Nephron (organoid): ENCODE data around the gene FAM149B1.
"Not testable (repeated sequence)": the region's sequence is repeated elsewhere in the genome, so short reads cannot be mapped to it uniquely, and the experiment has no call there.

Source experiments
- H3K27ac Mint-ChIP-seq, 3 experiments: 2 replicates each; pipeline ENCODE4 v1.8.0; 2020; ENCODE audit warnings: mixed read lengths in 3 of 3, mild to moderate bottlenecking in 2 of 3, moderate library complexity in 1 of 3
- H3K27me3 Mint-ChIP-seq: 2 replicates; pipeline ENCODE4 v1.8.0; 2021; ENCODE audit warnings: low read depth, mild to moderate bottlenecking, moderate library complexity, mixed read lengths
- H3K36me3 Mint-ChIP-seq: 2 replicates; pipeline ENCODE4 v1.8.0; 2020; ENCODE audit warnings: low read depth, mixed read lengths
- H3K4me1 Mint-ChIP-seq: 2 replicates; pipeline ENCODE4 v1.8.0; 2020; ENCODE audit warnings: mixed read lengths
- H3K4me3 Mint-ChIP-seq, 3 experiments: 2 replicates each; pipeline ENCODE4 v1.8.0; 2020; ENCODE audit warnings: mild to moderate bottlenecking in 3 of 3, mixed read lengths in 3 of 3, moderate library complexity in 2 of 3
- H3K9me3 Mint-ChIP-seq: 2 replicates; pipeline ENCODE4 v1.8.0; 2020; ENCODE audit warnings: mixed read lengths
- TF ChIP-seq, protein P1 (sequence below), 3 experiments: fragments of 200-600 bp; sonication (generic); IDR thresholded peaks; one replicate each; pipeline ENCODE4 v1.5.0; 2021; ENCODE audit warnings: antibody characterized with exemption in 3 of 3; ENCODE audit not compliant: unreplicated experiment in 3 of 3

The FAM149B1 gene

GRCh38 chr10:73247509-73248258, 79.8 kb downstream of the FAM149B1 start:
- Mint-ChIP-seq H3K4me3 (peak overlapping the region; percentile 95 to 99 (median 99)), H3K27ac (peak overlapping the region; percentile 70 to 97 (median 97)), H3K4me1 (peaks cover 51% of the 10 kb centered on the region)

GRCh38 chr10:73248259-73248724, 80.4 kb downstream of the FAM149B1 start:
- peak overlapping the region; percentile 70 to 97 (median 97) for H3K27ac Mint-ChIP-seq
- TF ChIP-seq, protein P1, sequence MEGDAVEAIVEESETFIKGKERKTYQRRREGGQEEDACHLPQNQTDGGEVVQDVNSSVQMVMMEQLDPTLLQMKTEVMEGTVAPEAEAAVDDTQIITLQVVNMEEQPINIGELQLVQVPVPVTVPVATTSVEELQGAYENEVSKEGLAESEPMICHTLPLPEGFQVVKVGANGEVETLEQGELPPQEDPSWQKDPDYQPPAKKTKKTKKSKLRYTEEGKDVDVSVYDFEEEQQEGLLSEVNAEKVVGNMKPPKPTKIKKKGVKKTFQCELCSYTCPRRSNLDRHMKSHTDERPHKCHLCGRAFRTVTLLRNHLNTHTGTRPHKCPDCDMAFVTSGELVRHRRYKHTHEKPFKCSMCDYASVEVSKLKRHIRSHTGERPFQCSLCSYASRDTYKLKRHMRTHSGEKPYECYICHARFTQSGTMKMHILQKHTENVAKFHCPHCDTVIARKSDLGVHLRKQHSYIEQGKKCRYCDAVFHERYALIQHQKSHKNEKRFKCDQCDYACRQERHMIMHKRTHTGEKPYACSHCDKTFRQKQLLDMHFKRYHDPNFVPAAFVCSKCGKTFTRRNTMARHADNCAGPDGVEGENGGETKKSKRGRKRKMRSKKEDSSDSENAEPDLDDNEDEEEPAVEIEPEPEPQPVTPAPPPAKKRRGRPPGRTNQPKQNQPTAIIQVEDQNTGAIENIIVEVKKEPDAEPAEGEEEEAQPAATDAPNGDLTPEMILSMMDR (IDR thresholded peaks at IDR 0.05; ENCODE audit: unreplicated experiment in 3 of 3): no peak

More at GRCh38 chr10:73247509-73248258, 79.8 kb downstream of the FAM149B1 start:
- TF ChIP-seq, protein P1 (IDR thresholded peaks at IDR 0.05; ENCODE audit: unreplicated experiment in 3 of 3): no peak
- Mint-ChIP-seq H3K27me3 (no peaks in the 10 kb centered on the region), H3K9me3 (no peaks in the 10 kb centered on the region), H3K36me3 (peaks cover 50% of the 10 kb centered on the region)

GRCh38 chr10:73251683-73252444, 83.9 kb downstream of the FAM149B1 start:
- Mint-ChIP-seq H3K27me3 (no peaks in the 10 kb centered on the region), H3K36me3 (peaks cover 21% of the 10 kb centered on the region), H3K4me1 (peaks cover 36% of the 10 kb centered on the region), H3K4me3 (peak overlapping the region; percentile 97 to 100 (median 98)), H3K27ac (peak overlapping the region; percentile 96 to 99 (median 98)), H3K9me3 (no peaks in the 10 kb centered on the region)
- TF ChIP-seq, protein P1 (IDR thresholded peaks at IDR 0.05; ENCODE audit: unreplicated experiment in 3 of 3): no peak

More at GRCh38 chr10:73248259-73248724, 80.4 kb downstream of the FAM149B1 start:
- peak overlapping the region; percentile 95 to 99 (median 99) for H3K4me3 Mint-ChIP-seq
- H3K9me3 Mint-ChIP-seq: no peaks in the 10 kb centered on the region
- peaks cover 44% of the 10 kb centered on the region for H3K36me3 Mint-ChIP-seq
- peaks cover 57% of the 10 kb centered on the region for H3K4me1 Mint-ChIP-seq
- H3K27me3 Mint-ChIP-seq: no peaks in the 10 kb centered on the region

DNA sequence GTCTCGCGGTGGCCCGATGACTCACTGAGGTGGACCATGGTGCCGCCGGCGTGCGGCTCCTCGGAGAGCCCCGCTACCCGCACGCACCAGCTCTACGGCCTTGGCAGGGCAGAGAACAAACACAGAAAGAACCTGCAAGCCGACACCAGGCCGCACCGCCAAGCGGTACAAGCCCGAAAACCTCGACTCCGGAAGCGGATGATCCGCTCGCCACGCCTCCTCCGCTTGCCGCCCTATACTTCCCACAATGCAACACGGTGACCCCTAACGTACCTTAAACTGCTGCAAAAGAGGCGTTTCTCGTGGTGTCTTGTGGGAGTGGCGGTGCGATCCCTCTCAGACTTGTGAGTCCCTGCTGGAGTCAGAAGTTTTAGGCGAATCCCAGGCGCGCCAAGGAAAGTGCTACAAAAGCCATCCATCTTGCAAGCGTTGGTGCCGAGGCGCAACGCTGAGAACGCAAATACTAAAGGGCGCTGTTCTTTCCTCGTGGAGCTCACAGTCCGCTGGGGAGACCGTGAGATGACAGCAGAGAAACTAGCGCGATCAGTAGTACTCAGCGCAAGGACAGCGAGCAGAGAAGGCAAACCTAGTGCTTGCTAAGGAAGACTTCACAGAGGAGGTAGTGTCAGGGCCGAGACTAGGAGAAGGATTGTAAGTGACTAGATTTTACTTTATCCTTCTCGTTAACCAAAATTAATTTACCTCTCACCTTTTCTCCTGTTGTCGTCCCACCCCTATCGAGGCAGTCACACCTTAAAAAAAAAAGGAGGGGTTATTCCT, 84.7 kb downstream of the FAM149B1 start, which contains the start of gene MRPS16:
Gene MRPS16, minus strand, starts transcription at position 200 of the 780 bp plus-strand sequence. Its CDS starts 162 bp downstream, at position 38.
- Mint-ChIP-seq H3K4me3 (peak within 1 kb of the TSS; percentile 97 to 100 (median 98)), H3K4me1 (peaks cover 31% of the 10 kb centered on the region), H3K27me3 (no peaks in the 10 kb centered on the region), H3K27ac (peak within 1 kb of the TSS; percentile 96 to 99 (median 98)), H3K36me3 (peaks cover 21% of the 10 kb centered on the region), H3K9me3 (no peaks in the 10 kb centered on the region)
- TF ChIP-seq, protein P1 (IDR thresholded peaks at IDR 0.05; ENCODE audit: unreplicated experiment in 3 of 3): no peak

DNA sequence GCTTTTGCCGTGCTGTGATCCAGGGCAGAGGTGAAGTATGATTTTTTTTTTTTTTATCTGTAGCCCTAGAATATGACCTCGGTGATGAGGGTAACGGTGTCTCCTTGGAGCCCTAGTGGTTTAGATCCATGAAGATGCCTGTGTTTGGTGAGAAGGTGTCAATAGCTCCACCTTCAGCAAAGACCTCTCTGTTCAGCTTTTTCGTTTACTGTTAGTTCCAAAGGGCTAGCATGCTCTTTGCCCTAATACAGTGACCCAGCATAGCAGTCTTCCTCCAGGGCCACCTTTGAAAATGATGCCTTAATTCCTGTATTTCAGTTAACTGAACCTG, 85.3 kb downstream of the FAM149B1 start:
- H3K9me3 Mint-ChIP-seq: no peaks in the 10 kb centered on the region
- no peaks in the 10 kb centered on the region for H3K27me3 Mint-ChIP-seq
- TF ChIP-seq, protein P1 (IDR thresholded peaks at IDR 0.05; ENCODE audit: unreplicated experiment in 3 of 3): no peak
- peak overlapping the region; percentile 96 to 99 (median 98) for H3K27ac Mint-ChIP-seq
- peak overlapping the region; percentile 97 to 100 (median 98) for H3K4me3 Mint-ChIP-seq
- peaks cover 26% of the 10 kb centered on the region for H3K4me1 Mint-ChIP-seq
- peaks cover 21% of the 10 kb centered on the region for H3K36me3 Mint-ChIP-seq

DNA sequence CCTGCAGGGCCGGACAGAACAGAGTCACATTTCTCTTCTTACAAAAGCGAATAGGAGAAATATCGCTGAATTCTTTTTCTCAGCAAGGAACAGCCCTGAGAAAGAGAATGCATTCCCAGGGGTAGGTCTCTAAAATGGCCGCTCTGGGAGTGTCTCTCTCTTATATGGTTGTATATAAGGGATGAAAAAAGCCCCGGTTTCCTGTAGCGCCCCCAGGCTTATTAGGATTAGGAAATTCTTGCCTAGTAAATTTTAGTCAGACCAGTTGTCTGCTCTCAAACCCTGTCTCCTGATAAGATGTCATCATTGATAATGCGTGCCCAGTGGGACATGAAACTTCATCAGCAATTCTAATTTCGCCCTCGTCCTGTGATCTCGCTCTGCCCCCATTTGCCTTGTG, 90.7 kb downstream of the FAM149B1 start:
- H3K36me3 Mint-ChIP-seq, H3K27me3 Mint-ChIP-seq, H3K4me3 Mint-ChIP-seq, H3K4me1 Mint-ChIP-seq, H3K27ac Mint-ChIP-seq: not testable (repeated sequence)
- peaks cover 10% of the 10 kb centered on the region for H3K9me3 Mint-ChIP-seq
